Esophagus muscularis mucosa (tissue), 3 donors: ENCODE data around the gene EHD3.

Source experiments
- POLR2AphosphoS5 ChIP-seq, 2 donors: sonication (generic); formaldehyde crosslinking; IDR thresholded peaks; one replicate each; pipeline ENCODE4 v1.6.1; 2017; ENCODE audit warnings: antibody characterized with exemption in 2 of 2
- TF ChIP-seq, protein P1 (sequence below), 3 experiments: fragments of 200-600 bp in 2 of 3; fragments of 450-650 bp in 1 of 3; sonication (generic) in 2 of 3; IDR thresholded peaks; one replicate each; pipeline ENCODE4 v1.5.1; 2017 to 2019; ENCODE audit warnings: antibody characterized with exemption in 3 of 3, mild to moderate bottlenecking in 2 of 3, moderate library complexity in 1 of 3

DNA sequence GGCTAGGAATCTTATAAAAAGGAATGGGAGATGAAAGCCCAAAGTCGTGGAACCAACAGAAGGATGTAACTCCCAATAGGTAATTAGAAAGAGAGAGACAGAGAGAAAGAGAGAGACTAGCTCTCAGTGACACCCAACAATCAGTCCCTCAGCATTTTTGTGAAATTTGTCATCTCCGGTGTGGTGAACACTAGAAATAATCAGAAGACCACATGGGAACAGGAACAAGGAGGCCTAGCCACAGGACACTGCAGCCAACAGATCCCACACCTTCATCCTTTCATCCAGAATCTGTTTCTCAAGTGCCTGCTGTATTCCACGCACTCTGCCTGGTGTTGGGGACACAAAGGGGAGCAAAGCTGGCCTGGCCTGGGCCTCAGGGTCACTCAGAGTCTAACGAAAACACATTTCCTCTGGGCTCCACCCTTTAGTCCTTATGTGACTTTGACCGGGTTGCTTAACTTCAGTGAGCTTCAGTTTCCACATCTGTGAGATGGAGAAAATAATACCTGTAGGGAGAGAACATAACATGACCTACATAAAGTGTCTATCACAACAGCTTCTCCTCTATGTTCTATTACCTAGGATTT, 53.1 kb downstream of the EHD3 start:
- TF ChIP-seq POLR2AphosphoS5 (IDR thresholded peaks at IDR 0.05), result no peak
- TF ChIP-seq, protein P1, sequence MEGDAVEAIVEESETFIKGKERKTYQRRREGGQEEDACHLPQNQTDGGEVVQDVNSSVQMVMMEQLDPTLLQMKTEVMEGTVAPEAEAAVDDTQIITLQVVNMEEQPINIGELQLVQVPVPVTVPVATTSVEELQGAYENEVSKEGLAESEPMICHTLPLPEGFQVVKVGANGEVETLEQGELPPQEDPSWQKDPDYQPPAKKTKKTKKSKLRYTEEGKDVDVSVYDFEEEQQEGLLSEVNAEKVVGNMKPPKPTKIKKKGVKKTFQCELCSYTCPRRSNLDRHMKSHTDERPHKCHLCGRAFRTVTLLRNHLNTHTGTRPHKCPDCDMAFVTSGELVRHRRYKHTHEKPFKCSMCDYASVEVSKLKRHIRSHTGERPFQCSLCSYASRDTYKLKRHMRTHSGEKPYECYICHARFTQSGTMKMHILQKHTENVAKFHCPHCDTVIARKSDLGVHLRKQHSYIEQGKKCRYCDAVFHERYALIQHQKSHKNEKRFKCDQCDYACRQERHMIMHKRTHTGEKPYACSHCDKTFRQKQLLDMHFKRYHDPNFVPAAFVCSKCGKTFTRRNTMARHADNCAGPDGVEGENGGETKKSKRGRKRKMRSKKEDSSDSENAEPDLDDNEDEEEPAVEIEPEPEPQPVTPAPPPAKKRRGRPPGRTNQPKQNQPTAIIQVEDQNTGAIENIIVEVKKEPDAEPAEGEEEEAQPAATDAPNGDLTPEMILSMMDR (IDR thresholded peaks at IDR 0.05), result no peak
